Dedifferentiated amniotic fluid mesenchymal stem cell (primary cell): ENCODE data around the gene PNPLA3.

Experiments used
- DNase-seq: peaks from one replicate; pipeline ENCODE4 v3.0.0-alpha.2; 2016; ENCODE audit errors: extremely low spot score

Gene PNPLA3

DNA sequence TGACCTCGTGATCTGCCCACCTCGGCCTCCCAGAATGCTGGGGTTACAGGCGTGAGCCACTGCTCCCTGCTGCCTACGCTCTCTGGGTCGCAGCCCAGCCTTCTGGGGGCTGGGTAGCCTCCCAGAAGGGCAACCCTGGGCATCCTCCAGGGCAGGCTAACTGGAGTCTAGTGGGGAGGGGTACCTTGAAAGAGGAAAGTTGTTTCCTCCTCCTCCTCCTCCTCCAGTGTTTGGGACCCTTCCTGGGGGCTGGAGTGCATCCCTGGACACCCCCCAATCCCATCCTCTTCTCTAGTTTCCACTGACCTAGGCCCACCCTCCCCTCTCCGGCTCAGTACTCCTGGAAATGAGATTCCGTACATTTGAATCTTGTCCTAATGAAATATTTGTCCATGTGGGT, 1.3 kb downstream of the PNPLA3 start:
- DNase-seq, result no peak

DNA sequence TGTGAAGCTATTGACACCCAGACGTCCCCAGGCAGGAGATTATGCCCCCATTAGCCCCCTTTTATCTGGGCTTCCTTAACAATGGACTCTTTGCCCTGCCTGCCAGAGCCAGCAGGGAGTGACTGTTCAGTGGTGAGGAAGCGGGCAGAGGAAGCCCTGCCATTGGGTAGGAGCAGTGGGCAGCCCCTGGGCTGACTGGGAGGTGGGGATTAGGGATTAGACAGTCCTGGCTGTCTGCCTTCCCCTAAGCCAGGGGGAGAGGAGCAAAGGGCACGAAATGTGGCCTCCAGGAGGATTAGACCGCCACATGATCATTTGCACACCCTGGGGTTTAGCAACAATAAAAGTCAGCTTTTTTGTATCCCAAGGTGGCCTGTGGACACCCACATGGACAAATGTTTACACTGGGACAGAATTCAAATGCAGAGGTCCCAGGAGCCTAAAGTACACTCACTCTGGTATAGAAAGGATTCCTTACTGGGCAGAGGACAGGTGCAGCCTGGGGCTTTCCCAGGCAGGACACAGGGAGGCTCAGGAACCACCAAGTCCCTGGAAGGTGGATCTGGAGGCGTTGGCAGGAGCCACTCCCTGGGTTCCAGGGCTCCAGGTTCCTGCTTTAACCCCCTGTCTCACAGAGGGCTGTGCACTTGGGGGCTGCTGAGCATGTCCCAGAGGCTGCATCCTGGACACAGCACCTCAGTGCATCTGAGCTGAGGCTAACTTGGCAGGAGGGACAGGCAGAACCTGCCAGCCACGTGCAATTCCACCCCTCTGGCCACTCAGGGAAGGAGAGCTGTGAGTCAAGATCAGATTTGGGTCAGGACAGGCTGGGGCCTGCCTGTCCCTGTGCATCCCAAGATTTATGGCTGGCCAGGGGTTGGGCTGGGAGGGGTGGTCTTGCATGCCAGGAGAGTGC, 2.1 kb downstream of the PNPLA3 start:
- no peak for DNase-seq

DNA sequence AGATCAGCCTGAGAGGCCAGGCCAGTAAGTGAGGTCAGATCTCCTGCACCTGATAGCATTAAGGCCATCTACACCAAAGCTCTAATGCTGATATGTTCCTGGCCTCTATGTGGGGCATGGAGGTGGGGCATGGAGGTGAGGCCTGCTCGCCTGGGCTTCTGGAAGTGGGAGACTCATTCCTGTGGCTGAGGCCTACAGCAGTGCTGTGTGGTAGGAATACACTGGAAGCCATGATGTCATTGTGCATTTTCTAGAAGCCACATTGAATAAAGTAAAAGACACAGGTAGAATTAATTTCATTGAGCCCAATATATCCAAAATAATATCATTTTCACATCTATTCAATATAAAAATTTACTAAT, 2.7 kb downstream of the PNPLA3 start:
- DNase-seq, result no peak

DNA sequence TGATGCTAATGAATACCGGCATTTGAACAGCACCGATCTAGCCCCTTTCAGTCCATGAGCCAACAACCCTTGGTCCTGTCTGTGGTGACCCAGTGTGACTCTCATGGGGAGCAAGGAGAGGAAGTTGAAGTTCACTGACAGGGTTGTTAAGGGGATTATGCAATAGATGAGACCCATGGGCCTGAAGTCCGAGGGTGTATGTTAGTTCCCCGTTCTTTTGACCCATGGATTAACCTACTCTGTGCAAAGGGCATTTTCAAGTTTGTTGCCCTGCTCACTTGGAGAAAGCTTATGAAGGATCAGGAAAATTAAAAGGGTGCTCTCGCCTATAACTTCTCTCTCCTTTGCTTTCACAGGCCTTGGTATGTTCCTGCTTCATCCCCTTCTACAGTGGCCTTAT, 4.9 kb downstream of the PNPLA3 start:
- DNase-seq, result no peak

DNA sequence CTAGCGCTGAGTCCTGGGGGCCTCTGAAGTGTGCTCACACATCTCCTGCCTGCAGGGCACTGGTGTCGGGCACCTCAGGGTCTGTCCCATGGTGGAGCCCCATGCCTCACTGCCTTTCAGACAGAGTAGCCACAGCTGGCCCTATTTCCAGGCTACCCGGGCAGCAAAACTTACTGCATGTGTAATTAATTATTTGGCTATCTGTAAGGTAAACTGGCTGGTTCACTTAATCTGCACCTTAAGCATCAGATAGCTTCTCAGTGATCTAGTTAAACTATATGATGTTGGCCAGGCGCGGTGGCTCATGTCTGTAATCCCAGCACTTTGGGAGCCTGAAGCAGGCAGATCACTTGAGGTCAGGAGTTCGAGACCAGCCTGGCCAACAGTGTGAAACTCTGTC, 5.3 kb downstream of the PNPLA3 start:
- DNase-seq, result no peak

DNA sequence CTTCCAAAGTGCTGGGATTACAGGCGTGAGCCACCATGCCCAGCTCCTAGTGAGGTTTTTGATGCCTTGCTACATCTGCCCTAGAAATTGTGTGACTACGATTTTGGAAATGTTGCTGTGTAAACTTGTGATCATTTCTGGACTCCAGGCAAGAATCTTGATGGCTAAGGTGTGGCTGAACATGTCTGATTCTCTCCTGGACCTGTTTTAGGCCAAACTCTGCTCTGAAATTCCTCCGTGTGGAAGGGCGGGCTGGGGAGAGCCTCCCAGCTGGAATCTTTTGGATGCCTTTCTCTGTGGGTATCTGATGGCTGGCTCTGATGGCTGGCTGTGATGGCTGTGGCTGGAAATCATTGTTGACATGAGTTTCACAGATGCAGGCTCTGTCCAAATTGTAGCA, 8.2 kb downstream of the PNPLA3 start:
- DNase-seq, result no peak

DNA sequence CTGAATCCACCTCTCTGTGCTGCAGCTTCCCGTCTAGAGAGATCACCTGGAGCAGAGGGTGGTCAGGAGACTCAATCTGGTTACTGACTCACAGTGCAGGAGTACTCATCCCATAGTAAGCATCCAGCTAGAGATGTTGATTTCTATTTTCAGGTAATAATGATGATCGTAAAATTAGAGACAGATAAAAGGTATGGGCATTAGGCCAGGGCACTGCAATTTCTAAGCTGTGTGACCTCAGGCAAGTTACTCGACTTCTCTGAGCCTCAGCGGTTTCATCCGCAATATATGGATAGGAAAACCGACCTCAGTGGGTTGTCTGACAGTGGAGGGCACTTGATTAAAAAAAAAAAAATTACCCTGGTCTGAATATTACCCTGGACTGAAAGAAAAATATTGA, 17.8 kb downstream of the PNPLA3 start:
- DNase-seq, result no peak

DNA sequence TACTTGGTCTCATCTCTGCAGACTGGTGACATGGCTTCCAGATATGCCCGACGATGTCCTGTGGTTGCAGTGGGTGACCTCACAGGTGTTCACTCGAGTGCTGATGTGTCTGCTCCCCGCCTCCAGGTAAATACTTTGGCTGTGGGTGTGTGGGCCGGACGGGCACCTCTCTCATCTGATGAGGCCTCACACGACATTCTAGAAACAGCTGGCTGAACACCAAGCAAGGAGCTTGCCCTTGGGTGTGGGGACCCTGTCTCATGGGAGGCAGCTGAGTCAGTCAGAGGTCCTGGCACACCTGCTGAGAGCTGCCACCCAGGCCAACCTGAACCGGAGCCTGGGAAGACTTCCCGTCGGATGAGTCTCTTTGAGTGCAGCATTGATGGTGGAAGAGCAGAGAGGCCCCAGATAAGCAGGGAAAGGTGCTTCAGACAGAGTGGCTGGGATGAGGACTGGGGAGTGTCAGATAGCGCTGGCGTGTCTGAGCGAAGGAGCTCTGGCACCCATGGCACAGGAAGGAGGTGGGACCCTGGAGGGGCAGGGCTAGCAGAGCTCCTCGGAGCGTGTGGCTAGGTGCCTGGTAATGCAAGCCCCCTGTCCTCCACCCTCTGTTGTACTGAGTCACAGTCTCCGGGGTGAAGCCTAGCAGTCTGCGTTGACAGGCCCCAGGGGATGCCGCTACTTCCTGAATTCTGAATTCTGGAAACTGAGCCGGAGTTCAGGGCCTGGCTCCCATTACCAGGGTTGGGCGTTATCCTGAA, 21.2 kb downstream of the PNPLA3 start:
- no peak for DNase-seq

DNA sequence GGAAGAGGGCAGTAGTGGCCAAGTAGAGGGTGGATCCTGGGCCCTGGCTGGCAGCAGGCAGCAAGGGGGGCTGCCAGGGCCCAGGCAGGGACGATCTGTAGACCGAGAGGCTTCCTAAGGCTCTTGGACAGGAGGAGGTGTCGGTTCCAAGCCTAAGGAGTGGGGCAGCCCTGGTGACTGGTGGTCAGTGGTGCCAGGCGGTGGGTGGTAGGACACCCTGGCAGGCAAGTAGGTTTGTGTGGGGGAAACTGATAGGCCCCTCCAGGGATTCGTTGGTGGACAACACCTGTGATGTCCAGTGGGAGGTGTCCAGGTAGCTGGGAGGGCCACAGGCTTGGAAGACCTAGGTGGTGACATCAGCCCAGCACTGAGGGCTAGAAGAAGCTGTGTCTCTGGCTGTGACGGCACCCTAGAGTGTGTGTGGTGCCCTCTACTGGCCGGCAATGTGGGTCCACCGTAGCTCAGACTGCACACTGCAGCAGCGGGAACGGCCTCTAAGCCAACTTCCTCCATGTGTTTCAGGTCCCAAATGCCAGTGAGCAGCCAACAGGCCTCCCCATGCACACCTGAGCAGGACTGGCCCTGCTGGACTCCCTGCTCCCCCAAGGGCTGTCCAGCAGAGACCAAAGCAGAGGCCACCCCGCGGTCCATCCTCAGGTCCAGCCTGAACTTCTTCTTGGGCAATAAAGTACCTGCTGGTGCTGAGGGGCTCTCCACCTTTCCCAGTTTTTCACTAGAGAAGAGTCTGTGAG, 22.2 kb downstream of the PNPLA3 start:
- DNase-seq, result peak; percentile 48

DNA sequence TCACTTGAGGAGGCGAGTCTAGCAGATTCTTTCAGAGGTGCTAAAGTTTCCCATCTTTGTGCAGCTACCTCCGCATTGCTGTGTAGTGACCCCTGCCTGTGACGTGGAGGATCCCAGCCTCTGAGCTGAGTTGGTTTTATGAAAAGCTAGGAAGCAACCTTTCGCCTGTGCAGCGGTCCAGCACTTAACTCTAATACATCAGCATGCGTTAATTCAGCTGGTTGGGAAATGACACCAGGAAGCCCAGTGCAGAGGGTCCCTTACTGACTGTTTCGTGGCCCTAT, 22.7 kb downstream of the PNPLA3 start:
- DNase-seq, result no peak

DNA sequence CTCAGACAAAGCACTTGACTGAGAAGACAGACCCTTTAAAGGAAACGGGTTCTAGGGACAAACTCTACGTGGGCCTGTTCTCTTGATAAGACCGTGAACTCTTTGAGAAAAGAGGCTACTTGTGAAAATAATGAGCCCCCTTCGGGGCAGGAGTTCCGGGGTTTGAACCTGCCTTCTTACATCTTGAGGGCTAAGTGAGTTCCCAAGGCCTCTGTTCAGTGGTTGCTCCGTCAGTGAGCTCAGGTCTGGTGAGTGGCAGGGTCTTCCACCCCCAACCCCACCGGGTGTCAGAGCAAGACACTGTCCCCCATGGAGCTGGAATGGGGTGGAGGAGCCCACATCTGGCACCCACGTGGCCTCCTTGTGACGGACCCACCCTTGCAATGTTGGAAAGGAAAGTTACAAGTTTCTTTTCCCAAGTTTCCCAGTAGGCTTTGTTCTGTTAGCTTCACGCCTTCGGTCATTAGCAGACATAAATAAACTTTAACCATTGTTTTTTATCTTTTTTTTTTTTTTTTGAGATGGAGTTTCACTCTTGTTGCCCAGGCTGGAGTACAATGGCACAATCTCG, 25.3 kb downstream of the PNPLA3 start:
- DNase-seq, result no peak

DNA sequence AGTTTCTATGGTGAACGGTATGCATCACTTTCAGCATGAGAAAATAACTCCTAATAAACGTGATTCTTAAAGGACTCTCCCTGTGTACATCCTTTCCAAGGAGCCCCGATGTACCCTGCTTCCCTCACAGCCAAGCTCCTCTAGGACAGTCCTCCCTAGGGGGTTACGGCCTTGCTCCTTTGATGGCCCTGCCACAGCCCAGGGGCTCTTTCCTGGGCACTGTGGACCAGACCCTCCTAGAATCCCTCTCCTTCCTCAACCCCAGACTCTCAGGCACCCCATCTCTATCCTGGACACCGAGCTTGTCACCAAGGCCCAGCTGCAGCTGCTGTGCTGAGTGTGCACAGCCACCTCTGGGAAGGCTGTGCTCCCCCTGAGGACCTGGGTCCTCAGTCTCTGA, 27.8 kb downstream of the PNPLA3 start:
- no peak for DNase-seq

DNA sequence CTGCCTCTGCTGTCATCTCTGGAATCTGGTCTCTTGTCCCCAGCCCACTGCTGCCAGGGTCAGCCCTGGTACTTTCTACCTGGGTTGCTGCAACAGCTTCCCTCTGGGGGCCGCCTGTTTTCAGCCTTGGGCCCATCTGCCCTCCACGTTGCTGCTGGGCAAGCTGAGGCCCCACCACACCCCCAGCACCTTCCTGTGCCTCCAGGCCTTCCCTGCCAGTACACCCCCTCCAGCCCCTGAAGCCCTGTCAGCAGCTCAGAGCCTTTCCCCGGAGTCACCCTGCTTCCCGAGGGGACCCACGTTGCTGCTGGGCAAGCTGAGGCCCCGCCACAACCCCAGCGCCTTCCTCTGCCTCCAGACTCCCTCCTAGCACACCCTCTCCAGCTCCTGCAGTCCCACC, 28.4 kb downstream of the PNPLA3 start:
- DNase-seq, result no peak

DNA sequence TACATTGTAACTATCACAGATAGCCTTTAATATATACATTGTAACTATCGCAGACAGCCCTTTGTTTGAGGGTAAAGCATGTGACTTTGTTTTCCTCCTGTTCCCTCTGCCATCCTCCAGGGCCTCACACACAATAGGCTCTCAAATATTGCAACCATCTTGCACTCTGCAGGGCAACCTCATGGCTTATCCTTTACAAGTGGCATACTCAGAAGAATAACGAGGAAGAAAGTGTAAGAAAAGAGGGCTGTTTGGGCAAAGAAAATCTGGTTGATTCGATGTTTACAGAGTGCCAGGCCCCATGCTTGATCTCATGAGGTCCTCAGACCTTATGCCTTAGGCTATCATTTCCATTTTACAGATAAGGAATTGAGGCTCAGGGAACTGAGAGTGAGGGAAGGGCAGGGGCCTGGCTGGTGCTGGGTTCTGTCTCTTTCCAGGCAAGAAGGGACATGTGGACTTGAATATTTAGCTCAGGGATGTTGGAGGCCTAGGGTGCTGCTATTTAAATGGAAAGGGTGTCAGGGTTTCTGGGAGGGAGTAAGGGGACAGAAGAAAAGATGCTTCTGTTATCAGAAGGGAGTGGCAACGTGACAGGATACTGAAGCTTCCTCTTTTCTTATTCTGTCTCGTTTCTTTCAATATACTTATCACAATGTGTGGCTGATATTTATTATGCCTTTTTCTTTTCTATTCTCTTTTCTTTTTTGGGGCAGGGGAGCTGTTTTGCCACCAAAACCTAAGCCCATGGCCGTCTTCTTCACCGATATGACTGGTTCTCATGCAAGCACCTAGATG, 30.6 kb downstream of the PNPLA3 start:
- no peak for DNase-seq

DNA sequence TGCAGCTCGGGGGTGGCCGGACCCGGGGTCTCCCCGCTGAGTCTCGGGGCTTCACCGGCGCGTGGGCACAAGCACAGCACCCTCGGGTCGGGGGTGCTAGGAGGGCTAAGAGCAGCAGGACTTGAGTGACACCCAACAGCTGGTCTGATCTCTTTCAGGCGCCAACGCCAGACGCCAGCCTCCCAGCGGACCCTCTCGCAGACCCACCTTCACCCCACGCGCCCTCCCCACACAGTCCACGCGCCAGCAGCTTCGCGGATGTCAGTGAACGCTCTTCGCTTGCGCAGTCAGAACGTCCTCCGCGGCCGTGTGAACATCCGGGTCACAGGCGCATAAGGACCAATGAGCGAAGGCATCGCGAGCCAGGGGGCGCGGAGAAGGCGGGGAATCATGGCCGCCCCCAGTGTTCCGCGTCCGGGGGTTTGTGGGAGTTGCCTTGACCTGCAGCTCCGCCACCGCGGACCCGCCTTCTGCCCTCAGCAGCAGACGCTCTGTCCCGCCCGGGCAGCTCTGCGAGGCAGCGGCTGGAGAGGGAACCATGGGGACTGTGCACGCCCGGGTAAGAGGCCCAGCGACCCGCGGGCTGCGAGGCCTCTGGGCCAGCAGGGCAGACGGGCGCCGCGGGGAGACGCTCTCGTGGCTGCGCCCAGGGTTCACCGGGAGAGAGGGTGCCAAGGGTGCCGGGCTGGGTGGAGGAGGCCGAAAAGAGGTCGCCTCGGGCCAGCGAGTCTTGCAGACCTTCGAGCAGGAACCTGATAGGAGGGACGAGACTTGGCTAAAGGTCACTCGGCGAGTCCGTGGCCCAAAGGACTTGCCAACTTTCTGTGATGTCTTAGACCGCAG, 31.7 kb downstream of the PNPLA3 start, which contains the start of gene SAMM50:
Gene SAMM50 (plus strand): TSS at position 403 of the 843 bp plus-strand sequence. CDS start 136 bp downstream, at position 539.
- peak; percentile 89 for DNase-seq

DNA sequence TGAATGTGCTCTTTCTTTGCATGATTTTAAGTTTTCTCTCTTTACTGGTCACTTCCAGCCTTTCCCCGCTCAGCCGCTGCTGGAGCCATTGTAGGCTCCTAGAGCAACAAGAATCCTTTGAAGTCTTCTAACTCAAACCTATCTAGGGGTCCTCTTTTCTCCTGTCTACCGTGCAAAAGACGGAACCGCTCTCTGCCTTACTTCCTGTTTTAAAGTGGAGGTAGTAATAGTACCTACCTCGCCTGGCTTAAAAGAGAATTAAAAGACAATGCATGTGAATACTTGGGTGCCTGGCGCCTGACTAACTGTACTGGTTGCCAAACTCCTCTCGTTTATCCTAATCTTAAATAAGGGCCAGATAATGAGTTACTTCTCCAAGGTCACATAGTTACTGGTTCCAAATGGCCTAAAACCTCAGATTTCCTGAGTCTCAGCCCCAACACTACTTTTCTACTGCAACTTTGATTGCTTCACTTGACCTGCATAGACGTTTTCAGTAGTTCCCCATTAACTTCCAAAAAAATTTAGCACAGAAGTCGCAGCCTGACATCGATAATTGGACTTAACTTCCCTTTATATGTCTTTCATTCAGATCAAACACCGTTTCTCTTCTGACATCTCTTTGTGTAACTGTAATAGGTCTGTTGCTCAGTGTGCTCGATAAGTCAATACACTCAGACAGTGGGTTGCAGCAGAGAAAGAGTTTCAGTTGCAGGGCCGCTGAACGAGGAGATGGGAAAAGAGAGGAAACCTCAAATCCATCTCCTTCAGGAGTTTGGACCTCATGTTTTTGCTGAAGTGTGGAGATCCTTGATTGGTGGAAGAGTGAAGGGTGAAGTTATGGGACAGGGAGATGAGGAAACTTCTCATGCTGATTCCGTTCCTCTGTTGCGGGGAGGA, 32.5 kb downstream of the PNPLA3 start:
- no peak for DNase-seq

DNA sequence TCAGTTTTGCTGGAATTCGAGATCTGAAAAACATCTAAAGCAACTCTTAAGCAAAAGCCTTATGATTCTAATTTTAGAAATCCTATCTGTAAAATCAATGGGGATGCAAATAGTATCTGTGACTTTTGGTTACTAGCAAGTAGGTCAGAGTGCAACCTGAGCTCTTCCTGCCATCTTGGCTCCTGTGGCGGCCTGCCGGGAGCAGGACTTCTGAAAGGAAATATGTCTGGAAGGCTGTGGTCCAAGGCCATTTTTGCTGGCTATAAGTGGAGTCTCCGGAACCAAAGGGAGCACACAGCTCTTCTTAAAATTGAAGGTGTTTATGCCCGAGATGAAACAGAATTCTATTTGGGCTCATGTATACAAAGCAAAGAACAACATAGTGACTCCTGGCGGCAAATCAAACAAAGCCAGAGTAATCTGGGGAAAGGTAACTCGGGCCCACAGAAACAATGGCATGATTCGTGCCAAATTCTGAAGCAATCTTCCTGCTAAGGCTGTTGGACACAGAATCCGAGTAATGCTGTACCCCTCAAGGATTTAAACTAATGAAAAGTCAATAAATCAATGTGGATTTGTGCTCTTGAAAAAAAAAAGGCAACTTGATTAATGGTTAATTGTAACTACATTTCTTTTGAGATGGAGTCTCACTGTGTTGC, 33.3 kb downstream of the PNPLA3 start:
- no peak for DNase-seq

DNA sequence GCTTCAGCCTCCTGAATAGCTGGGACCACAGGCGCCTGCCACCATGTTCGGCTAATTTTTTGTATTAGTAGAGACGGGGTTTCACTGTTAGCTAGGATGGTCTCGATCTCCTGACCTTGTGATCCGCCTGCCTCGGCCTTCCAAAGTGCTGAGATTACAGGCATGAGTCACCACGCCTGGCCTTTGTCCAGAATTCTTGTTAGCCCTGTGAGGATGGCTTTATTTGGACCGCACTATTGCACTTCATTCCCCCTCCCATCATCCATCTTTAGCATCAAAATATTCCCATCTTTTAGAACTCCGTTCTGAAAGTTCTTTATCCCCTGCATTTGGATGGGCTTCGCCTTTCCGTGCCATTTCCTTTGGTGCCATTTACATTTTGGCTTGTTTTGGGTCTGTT, 34.3 kb downstream of the PNPLA3 start:
- DNase-seq, result no peak

DNA sequence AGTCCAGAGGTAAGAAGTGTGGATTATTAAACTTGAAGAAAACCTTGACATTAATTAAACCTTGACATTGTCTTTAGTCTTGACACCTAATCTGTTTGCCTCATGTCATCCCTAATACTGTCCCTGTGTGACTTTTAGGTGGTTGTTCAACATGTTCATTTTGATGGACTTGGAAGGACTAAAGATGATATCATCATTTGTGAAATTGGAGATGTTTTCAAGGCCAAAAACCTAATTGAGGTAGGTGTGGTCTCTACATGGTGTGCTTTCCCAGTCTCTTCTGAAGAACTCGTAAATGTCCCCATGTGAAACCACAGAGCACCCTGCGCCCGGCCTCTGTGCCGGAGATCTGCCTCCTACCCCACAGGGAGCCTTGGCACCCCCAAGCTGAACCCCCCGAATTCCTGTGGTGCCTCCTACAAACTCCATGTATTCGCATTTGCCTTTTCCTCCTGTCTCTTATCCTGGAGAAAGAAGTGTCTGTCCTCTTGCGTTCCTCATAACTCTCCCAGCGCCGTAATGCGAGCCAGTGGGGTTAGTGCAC, 40.8 kb downstream of the PNPLA3 start:
- no peak for DNase-seq
